ENCODE results near the gene HIVEP2. TPM values are rescaled to one million over a fixed set of nuclear protein-coding genes. Genes with fewer than 3 reads are reported as not detected.

Gene HIVEP2
- total and polyA plus RNA-seq, 7 donors = 6.2 to 39.7 (median 22.6) TPM

GRCh38 chr6:142802124-142802523 is 142.9 kb downstream of the HIVEP2 start:
- no peaks in the 10 kb centered on the region for H3K27me3 ChIP-seq (ENCODE audit: insufficient read depth in 3 of 3, low read length in 2 of 3)
- DNase-seq (peak in 1 of 2 donors; percentile 21), ATAC-seq (peak; percentile 95 to 98 (median 96))
- 13 to 18% (median 18%) methylated on average over 1 of the region's 1 CpG for WGBS, 3 donors
- no peak overlapping the region for H3K4me3 ChIP-seq
- intact Hi-C loops (cut with DNase I) = no loop called here
- H3K36me3 ChIP-seq (ENCODE audit: insufficient read depth in 1 of 2, low read depth in 1 of 2) = no peaks in the 10 kb centered on the region
- H3K9me3 ChIP-seq = no peaks in the 10 kb centered on the region
- H3K4me1 ChIP-seq = peaks cover 38% of the 10 kb centered on the region
- H3K27ac ChIP-seq = peak overlapping the region; percentile 50
- no peak for TF ChIP-seq CTCF (IDR thresholded peaks at IDR 0.05)

- no peaks in the 10 kb centered on the region for H3K27me3 ChIP-seq (ENCODE audit: insufficient read depth in 3 of 3, low read length in 2 of 3)
- H3K4me1 ChIP-seq = peaks cover 35% of the 10 kb centered on the region
- no peak for ATAC-seq
- no peak overlapping the region for H3K27ac ChIP-seq
- DNase-seq = no peak
- TF ChIP-seq CTCF (IDR thresholded peaks at IDR 0.05) = no peak
- intact Hi-C loops (cut with DNase I) = no loop called here
- no peaks in the 10 kb centered on the region for H3K36me3 ChIP-seq (ENCODE audit: insufficient read depth in 1 of 2, low read depth in 1 of 2)
- H3K4me3 ChIP-seq = no peak overlapping the region
- no peaks in the 10 kb centered on the region for H3K9me3 ChIP-seq
Observed at GRCh38 chr6:142800240-142800639, 144.7 kb downstream of the HIVEP2 start.

- Histone ChIP-seq H3K4me1 (peaks cover 31% of the 10 kb centered on the region), H3K27ac (no peak overlapping the region), H3K36me3 (ENCODE audit: insufficient read depth in 1 of 2, low read depth in 1 of 2) (no peaks in the 10 kb centered on the region), H3K27me3 (ENCODE audit: insufficient read depth in 3 of 3, low read length in 2 of 3) (no peaks in the 10 kb centered on the region), H3K9me3 (no peaks in the 10 kb centered on the region), H3K4me3 (no peak overlapping the region)
- ATAC-seq (no peak), DNase-seq (no peak)
- WGBS, 3 donors = 76 to 85% (median 80%) methylated on average over 1 of the region's 1 CpG
- intact Hi-C loops (cut with DNase I) = no loop called here
- no peak for TF ChIP-seq CTCF (IDR thresholded peaks at IDR 0.05)
Observed at GRCh38 chr6:142799639-142800038, 145.3 kb downstream of the HIVEP2 start.

DNA sequence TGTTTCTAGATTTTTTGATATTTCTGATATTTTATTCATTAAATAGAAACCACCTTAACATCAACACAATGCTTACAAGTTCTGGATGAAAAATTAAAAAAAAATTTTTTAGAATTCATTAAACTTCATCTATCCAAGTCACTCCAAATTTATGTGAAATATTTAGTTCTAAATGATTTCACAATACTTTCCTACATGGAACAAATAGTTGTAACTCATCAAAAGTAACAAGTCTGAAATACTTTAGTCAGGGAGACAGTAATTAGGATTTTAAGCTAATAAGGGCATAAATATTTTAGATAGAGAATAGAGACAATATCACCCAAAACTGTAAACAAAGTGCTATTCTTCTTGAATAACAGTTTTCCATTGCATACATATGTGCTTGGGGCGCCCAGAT is 147.8 kb downstream of the HIVEP2 start:
- Histone ChIP-seq H3K27ac (no peak overlapping the region), H3K27me3 (ENCODE audit: insufficient read depth in 3 of 3, low read length in 2 of 3) (no peaks in the 10 kb centered on the region), H3K9me3 (no peaks in the 10 kb centered on the region), H3K4me1 (peaks cover 24% of the 10 kb centered on the region), H3K4me3 (no peak overlapping the region), H3K36me3 (ENCODE audit: insufficient read depth in 1 of 2, low read depth in 1 of 2) (no peaks in the 10 kb centered on the region)
- 95 to 100% (median 98%) methylated on average over 1 of the region's 1 CpG for WGBS, 3 donors
- TF ChIP-seq CTCF (IDR thresholded peaks at IDR 0.05) = no peak
- intact Hi-C loops (cut with DNase I) = no loop called here
- DNase-seq (no peak), ATAC-seq (no peak)

GRCh38 chr6:142796571-142796970 is 148.4 kb downstream of the HIVEP2 start:
- ATAC-seq = peak in 2 of 4 donors; percentile 64 to 75
- intact Hi-C loops (cut with DNase I) = no loop called here
- H3K27ac ChIP-seq = no peak overlapping the region
- TF ChIP-seq CTCF (IDR thresholded peaks at IDR 0.05) = no peak
- H3K9me3 ChIP-seq = no peaks in the 10 kb centered on the region
- H3K36me3 ChIP-seq (ENCODE audit: insufficient read depth in 1 of 2, low read depth in 1 of 2) = no peaks in the 10 kb centered on the region
- H3K4me1 ChIP-seq = peaks cover 18% of the 10 kb centered on the region
- no peak for DNase-seq
- no peaks in the 10 kb centered on the region for H3K27me3 ChIP-seq (ENCODE audit: insufficient read depth in 3 of 3, low read length in 2 of 3)
- no peak overlapping the region for H3K4me3 ChIP-seq
- WGBS, 3 donors = 41 to 64% (median 42%) methylated on average over 5 of the region's 5 CpGs
